Heart left ventricle (tissue), 16 donors: ENCODE data around the gene PRRG1. TPM values are rescaled to one million over a fixed set of nuclear protein-coding genes. Genes with fewer than 3 reads are reported as not detected.

Experiments used
- ATAC-seq, 4 donors: fragments of 200-7000 bp; cut with Tn5 transposase; one replicate each; pipeline ENCODE4 v1.9.1; 2020 to 2022; ENCODE audit warnings: moderate library complexity in 4 of 4, mild to moderate bottlenecking in 3 of 4, moderate number of reproducible peaks in 1 of 4
- DNase-seq, 5 donors: peaks; one replicate each; pipeline ENCODE4 v3.0.0-alpha.2; 2020
- H3K27ac ChIP-seq, 12 donors: fragments of 200-600 bp; sonication (generic) in 4 of 12; one replicate each; pipeline versions ENCODE4 v1.5.0 to v1.8.0; 2016 to 2022; ENCODE audit warnings: mild to moderate bottlenecking in 2 of 12
- H3K27me3 ChIP-seq, 9 donors: fragments of 200-600 bp; sonication (generic) in 2 of 9; one replicate each; pipeline versions ENCODE4 v1.5.1 to v1.8.0; 2016 to 2022; ENCODE audit warnings: mild to moderate bottlenecking in 3 of 9
- H3K36me3 ChIP-seq, 9 donors: fragments of 200-600 bp; sonication (generic) in 2 of 9; one replicate each; pipeline versions ENCODE4 v1.5.0 to v1.8.0; 2018 to 2022; ENCODE audit warnings: mild to moderate bottlenecking in 2 of 9
- H3K4me1 ChIP-seq, 12 donors: fragments of 200-600 bp; sonication (generic) in 4 of 12; one replicate each; pipeline versions ENCODE4 v1.5.0 to v1.8.0; 2016 to 2022; ENCODE audit warnings: mild to moderate bottlenecking in 3 of 12
- H3K4me3 ChIP-seq, 12 donors: fragments of 200-600 bp; sonication (generic) in 4 of 12; one replicate each; pipeline versions ENCODE4 v1.5.0 to v1.8.0; 2017 to 2022; ENCODE audit warnings: mild to moderate bottlenecking in 9 of 12, moderate library complexity in 4 of 12
- H3K9me3 ChIP-seq, 12 donors: fragments of 200-600 bp; sonication (generic) in 4 of 12; one replicate each; pipeline versions ENCODE4 v1.5.0 to v1.8.0; 2016 to 2022; ENCODE audit warnings: mild to moderate bottlenecking in 1 of 12
- CTCF ChIP-seq, 12 donors: fragments of 200-600 bp; sonication (generic) in 4 of 12; IDR thresholded peaks; one replicate each; pipeline versions ENCODE4 v1.5.0 to v1.8.0; 2018 to 2022; ENCODE audit warnings: antibody characterized with exemption in 12 of 12, mild to moderate bottlenecking in 5 of 12
- POLR2A ChIP-seq, 2 donors: fragments of 450-650 bp; IDR thresholded peaks; one replicate each; pipeline ENCODE4 v1.6.1; 2017; ENCODE audit warnings: antibody characterized with exemption in 2 of 2, mild to moderate bottlenecking in 2 of 2, moderate library complexity in 2 of 2
- WGBS, 4 donors: extraction: QIAGEN DNeasy Blood & Tissue Kit in 2 of 4; methylation state at CpG; one replicate each; pipeline versions ENCODE4 v1.1.5 to v1.1.7; 2013 to 2018; 5-methylcytosine and 5-hydroxymethylcytosine counted together
- intact Hi-C, 10 donors: fragments of 100-400 bp; cut with DNase I; formaldehyde crosslinking; loops; one replicate each; pipeline versions ENCODE4 v1.11.1 to v1.14.2; 2022
- polyA plus RNA-seq, 2 donors: library from polyadenylated mRNA; stranded (reverse); fragments of 200-250 nt; gene quantifications; one replicate each; pipeline ENCODE4 v1.2.3, GENCODE V29; 2013
- total RNA-seq, 9 donors: library from RNA; depleted of rRNA in 2 of 9; stranded (reverse); fragments of >200 nt in 2 of 9; fragmentation: NEBNext Ultra II Directional in 3 of 9; extraction: Animal tissue kit (Norgen Biotek cat#: 25700) in 3 of 9; gene quantifications; one replicate each; pipeline versions ENCODE4 v1.1.0 to v1.2.4, GENCODE V29; 2016 to 2023
- donor health status: ischemic (EF 13 %, LVEDD 7.1; RV severe dilation, severe dysfunction).
- donor health status: healthy with polysubstance abuse.
- donor health status: DM: no; HTN: yes; CAD: no.
- donor health status: DM: no; HTN: no; CAD: no.
- donor health status: ischemic (EF 25% LVEDD 6.9; RV normal size, moderate dysfunction).
- donor health status: ischemic (EF 25% LVEDD 5.7; RV mildly dilated, moderate dysfunction).
- donor health status: healthy.
- donor health status: DM: yes; HTN: yes; CAD: no.
- donor health status: ischemic (EF 35%, LVEDD 5.7; RV mildly dilated, moderate dysfunction).
- donor health status: nonischemic (EF 11% LVEDD 7.7; RV severe dilation, severe dysfunction).
- donor health status: DM: yes; HTN: yes; CAD: no.
- donor health status: PGD.
- donor health status: ischemic (EF 29% LVEDD 5.4; RV normal size, mild dysfunction).
- donor health status: nonischemic (EF 23%, LVEDD 6.1; RV moderate dilation, normal function).

PRRG1 gene
- total and polyA plus RNA-seq, 11 donors, result 3.0 to 17.3 (median 10.1) TPM

GRCh38 chrX:37468124-37468739 is 119.1 kb downstream of the PRRG1 start:
- TF ChIP-seq POLR2A (IDR thresholded peaks at IDR 0.05) (no peak), CTCF (IDR thresholded peaks at IDR 0.05) (no peak)
- ATAC-seq, result no peak
- intact Hi-C loops, result no loop called here

GRCh38 chrX:37470711-37471110 is 121.5 kb downstream of the PRRG1 start:
- intact Hi-C loops, result no loop called here
- no peak for TF ChIP-seq CTCF (IDR thresholded peaks at IDR 0.05)
- no peak for TF ChIP-seq POLR2A (IDR thresholded peaks at IDR 0.05)
- Histone ChIP-seq H3K9me3 (no peaks in the 10 kb centered on the region), H3K4me3 (no peak overlapping the region), H3K4me1 (no peaks in the 10 kb centered on the region), H3K36me3 (no peaks in the 10 kb centered on the region), H3K27me3 (peaks cover 0 to 6% (median 0%) of the 10 kb centered on the region in 9 donors), H3K27ac (no peak overlapping the region)
- 71 to 99% (median 86%) methylated on average over 3 of the region's 3 CpGs for WGBS, 4 donors
- ATAC-seq, result no peak
- no peak for DNase-seq

More at GRCh38 chrX:37468124-37468739, 119.1 kb downstream of the PRRG1 start:
- Histone ChIP-seq H3K4me3 (no peak overlapping the region), H3K36me3 (no peaks in the 10 kb centered on the region), H3K27ac (no peak overlapping the region), H3K9me3 (no peaks in the 10 kb centered on the region), H3K4me1 (no peaks in the 10 kb centered on the region), H3K27me3 (peaks cover 0 to 6% (median 0%) of the 10 kb centered on the region in 9 donors)
- WGBS, 4 donors, result 69 to 97% (median 88%) methylated on average over 3 of the region's 3 CpGs
- DNase-seq, result no peak

GRCh38 chrX:37472836-37473235 is 123.7 kb downstream of the PRRG1 start:
- intact Hi-C loops, result no loop called here
- WGBS, 4 donors, result 77 to 94% (median 86%) methylated on average over 6 of the region's 6 CpGs
- Histone ChIP-seq H3K4me1 (no peaks in the 10 kb centered on the region), H3K9me3 (no peaks in the 10 kb centered on the region), H3K36me3 (no peaks in the 10 kb centered on the region), H3K27me3 (peaks cover 0 to 6% (median 0%) of the 10 kb centered on the region in 9 donors), H3K27ac (no peak overlapping the region), H3K4me3 (no peak overlapping the region)
- no peak for DNase-seq
- no peak for TF ChIP-seq CTCF (IDR thresholded peaks at IDR 0.05)
- ATAC-seq, result no peak

GRCh38 chrX:37474478-37474877 is 125.3 kb downstream of the PRRG1 start:
- H3K27ac ChIP-seq, result no peak overlapping the region
- peaks cover 0 to 10% (median 0%) of the 10 kb centered on the region in 9 donors for H3K27me3 ChIP-seq
- H3K4me3 ChIP-seq, result no peak overlapping the region
- no peaks in the 10 kb centered on the region for H3K9me3 ChIP-seq
- H3K4me1 ChIP-seq, result no peaks in the 10 kb centered on the region
- H3K36me3 ChIP-seq, result no peaks in the 10 kb centered on the region
- DNase-seq (no peak), ATAC-seq (no peak)
- intact Hi-C loops, result no loop called here
- 53 to 88% (median 72%) methylated on average over 5 of the region's 5 CpGs for WGBS, 4 donors
- TF ChIP-seq CTCF (IDR thresholded peaks at IDR 0.05) (no peak), POLR2A (IDR thresholded peaks at IDR 0.05) (no peak)
